HCT116 (cell line): ENCODE measurements around the gene PTGER1. TPM values are rescaled to one million over a fixed set of nuclear protein-coding genes. Genes with fewer than 3 reads are reported as not detected.

Experiments used
- ATAC-seq: fragments of 200-7000 bp; cut with Tn5 transposase; 2 replicates; pipeline ENCODE4 v1.9.1; 2020; ENCODE audit warnings: mild to moderate bottlenecking, moderate library complexity
- BruUV-seq: library from RNA; stranded (reverse); fragments of 400-500 nt; replicated peaks from 2 replicates; lab custom pipeline; 2021; lab: Mats Ljungman, UMichigan
- CTCF ChIA-PET: fragments of 300-600 bp; sonication (Branson Sonifier 250); formaldehyde crosslinking; loops from one replicate; lab custom pipeline; 2021; ENCODE audit warnings: antibody characterized with exemption; lab: Charles Lee
- POLR2A ChIA-PET: fragments of 300-600, 350-600 bp; sonication (Branson Sonifier 250); formaldehyde crosslinking; loops from one replicate; lab custom pipeline; 2021; ENCODE audit warnings: antibody characterized with exemption; lab: Charles Lee
- RAD21 ChIA-PET, 2 experiments: fragments of 300-600 bp; sonication (Branson Sonifier 250); formaldehyde crosslinking; loops; one replicate each; lab custom pipeline; 2023; ENCODE audit warnings: low total read pairs in 2 of 2; ENCODE audit not compliant: uncharacterized antibody in 2 of 2, unreplicated experiment in 2 of 2, low non-redundant PET in 1 of 2; lab: Charles Lee
- DNase-seq: peaks from one replicate; pipeline ENCODE4 v3.0.0-alpha.2; 2010; ENCODE audit warnings: low read depth, low spot score
- H2AFZ ChIP-seq: fragments of 200-600 bp; shearing (Covaris generic), sonication (generic); 2 replicates; pipeline ENCODE4 v1.6.1; 2017; ENCODE audit warnings: low read depth, mixed run types, mixed read lengths, antibody characterized with exemption, low read length; ENCODE audit not compliant: poor library complexity, severe bottlenecking
- H3K27ac ChIP-seq: 2 replicates; pipeline ENCODE4 v1.5.1; 2012; ENCODE audit warnings: low read depth, low read length
- H3K27me3 ChIP-seq: fragments of 200-600 bp; sonication (generic); 2 replicates; pipeline ENCODE4 v1.6.1; 2016; ENCODE audit warnings: mixed run types, low read length, mixed read lengths; ENCODE audit not compliant: insufficient read depth
- H3K36me3 ChIP-seq, 2 experiments: fragments of 200-500 bp in 1 of 2; fragments of 200-600 bp in 1 of 2; sonication (Bioruptor generic) in 1 of 2; sonication (generic) in 1 of 2; 2 replicates each; pipeline versions ENCODE4 v1.5.1 to v1.6.1; 2014 to 2016; ENCODE audit warnings: low read length in 2 of 2, inconsistent platforms in 1 of 2, mixed read lengths in 1 of 2, mixed run types in 1 of 2; ENCODE audit not compliant: insufficient read depth in 2 of 2, control insufficient read depth in 1 of 2
- H3K4me1 ChIP-seq, 2 experiments: fragments of 200-600 bp in 1 of 2; sonication (generic) in 1 of 2; 2 replicates each; pipeline versions ENCODE4 v1.5.1 to v1.6.1; 2012 to 2017; ENCODE audit warnings: low read length in 2 of 2, inconsistent platforms in 1 of 2, mild to moderate bottlenecking in 1 of 2, mixed read lengths in 1 of 2, mixed run types in 1 of 2, moderate library complexity in 1 of 2; ENCODE audit not compliant: insufficient read depth in 2 of 2, control insufficient read depth in 1 of 2
- H3K4me2 ChIP-seq: fragments of 200-600 bp; sonication (generic); 2 replicates; pipeline ENCODE4 v1.6.1; 2017; ENCODE audit warnings: mixed run types, low read length, mixed read lengths
- H3K4me3 ChIP-seq, 2 experiments: fragments of 200-600 bp in 1 of 2; sonication (generic) in 1 of 2; replicated peaks in 1 of 2; 2 replicates each; pipeline ENCODE4 v1.5.1; 2011 to 2016; ENCODE audit warnings: low read length in 2 of 2, control low read depth in 1 of 2, low read depth in 1 of 2, mild to moderate bottlenecking in 1 of 2, mixed read lengths in 1 of 2, mixed run types in 1 of 2
- H3K79me2 ChIP-seq: fragments of 200-600 bp; sonication (generic); 2 replicates; pipeline ENCODE4 v1.6.1; 2017; ENCODE audit warnings: mild to moderate bottlenecking, mixed run types, low read length, moderate library complexity, mixed read lengths; ENCODE audit not compliant: insufficient read depth
- H3K9ac ChIP-seq: fragments of 200-600 bp; sonication (generic); 2 replicates; pipeline ENCODE4 v1.6.1; 2016; ENCODE audit warnings: low read length, mixed read lengths
- H3K9me2 ChIP-seq: fragments of 200-600 bp; sonication (generic), shearing (Covaris generic); 2 replicates; pipeline ENCODE4 v1.6.1; 2017; ENCODE audit warnings: mixed run types, mild to moderate bottlenecking, moderate library complexity; ENCODE audit not compliant: insufficient read depth
- H3K9me3 ChIP-seq, 2 experiments: fragments of 200-500 bp in 1 of 2; fragments of 200-600 bp in 1 of 2; sonication (Bioruptor generic) in 1 of 2; sonication (generic) in 1 of 2; 2 replicates each; pipeline ENCODE4 v1.6.1; 2014 to 2017; ENCODE audit warnings: low read length in 2 of 2, mixed read lengths in 2 of 2, inconsistent platforms in 1 of 2, low read depth in 1 of 2, mild to moderate bottlenecking in 1 of 2, mixed run types in 1 of 2, moderate library complexity in 1 of 2; ENCODE audit not compliant: control insufficient read depth in 1 of 2, insufficient read depth in 1 of 2
- H4K20me1 ChIP-seq: fragments of 200-600 bp; sonication (generic), shearing (Covaris generic); 2 replicates; pipeline ENCODE4 v1.6.1; 2017; ENCODE audit warnings: mixed run types, mild to moderate bottlenecking, moderate library complexity; ENCODE audit not compliant: insufficient read depth
- EGR1 ChIP-seq: IDR thresholded peaks from 2 replicates; pipeline ENCODE4 v1.6.1; 2012; ENCODE audit warnings: low read depth
- POLR2AphosphoS5 ChIP-seq: IDR thresholded peaks from 2 replicates; pipeline ENCODE4 v1.6.1; 2011; ENCODE audit warnings: mild to moderate bottlenecking, low read depth, low read length, moderate library complexity
- SIN3A ChIP-seq: IDR thresholded peaks from 2 replicates; pipeline ENCODE4 v1.6.1; 2012; ENCODE audit warnings: low read depth
- SP1 ChIP-seq: IDR thresholded peaks from 2 replicates; pipeline ENCODE4 v1.6.1; 2012; ENCODE audit warnings: low read depth
- TCF7L2 ChIP-seq: IDR thresholded peaks from 2 replicates; pipeline ENCODE4 v1.7.0; 2011; ENCODE audit warnings: borderline replicate concordance, inconsistent platforms; ENCODE audit not compliant: insufficient read depth, insufficient read length; ENCODE audit errors: extremely low read depth
- ZBTB33 ChIP-seq: IDR thresholded peaks from 2 replicates; pipeline ENCODE4 v1.6.1; 2011; ENCODE audit warnings: mild to moderate bottlenecking, low read length, moderate library complexity; ENCODE audit not compliant: insufficient replicate concordance; ENCODE audit errors: extremely low read depth
- ZFX ChIP-seq: fragments of 450-650 bp; IDR thresholded peaks from 2 replicates; pipeline ENCODE4 v1.6.1; 2017
- ZNF274 ChIP-seq: fragments of 200-500 bp; sonication (Bioruptor generic); IDR thresholded peaks from 2 replicates; pipeline ENCODE4 v1.6.1; 2014; ENCODE audit warnings: mild to moderate bottlenecking, low read depth, low read length, inconsistent platforms
- intact Hi-C: fragments of 100-400 bp; cut with micrococcal nuclease; formaldehyde crosslinking; loops from 2 replicates; pipeline ENCODE4 v1.10.0; 2022
- total RNA-seq: library from RNA; stranded (reverse); gene quantifications from one replicate; pipeline ENCODE4 v1.2.1, GENCODE V29; 2021; ENCODE audit not compliant: unreplicated experiment
- TF ChIP-seq, protein P1 (sequence below): IDR thresholded peaks from 2 replicates; pipeline ENCODE4 v1.6.1; 2012

PTGER1 gene
- total RNA-seq, 1 experiment from 2014 or later = 1.1 TPM

DNA sequence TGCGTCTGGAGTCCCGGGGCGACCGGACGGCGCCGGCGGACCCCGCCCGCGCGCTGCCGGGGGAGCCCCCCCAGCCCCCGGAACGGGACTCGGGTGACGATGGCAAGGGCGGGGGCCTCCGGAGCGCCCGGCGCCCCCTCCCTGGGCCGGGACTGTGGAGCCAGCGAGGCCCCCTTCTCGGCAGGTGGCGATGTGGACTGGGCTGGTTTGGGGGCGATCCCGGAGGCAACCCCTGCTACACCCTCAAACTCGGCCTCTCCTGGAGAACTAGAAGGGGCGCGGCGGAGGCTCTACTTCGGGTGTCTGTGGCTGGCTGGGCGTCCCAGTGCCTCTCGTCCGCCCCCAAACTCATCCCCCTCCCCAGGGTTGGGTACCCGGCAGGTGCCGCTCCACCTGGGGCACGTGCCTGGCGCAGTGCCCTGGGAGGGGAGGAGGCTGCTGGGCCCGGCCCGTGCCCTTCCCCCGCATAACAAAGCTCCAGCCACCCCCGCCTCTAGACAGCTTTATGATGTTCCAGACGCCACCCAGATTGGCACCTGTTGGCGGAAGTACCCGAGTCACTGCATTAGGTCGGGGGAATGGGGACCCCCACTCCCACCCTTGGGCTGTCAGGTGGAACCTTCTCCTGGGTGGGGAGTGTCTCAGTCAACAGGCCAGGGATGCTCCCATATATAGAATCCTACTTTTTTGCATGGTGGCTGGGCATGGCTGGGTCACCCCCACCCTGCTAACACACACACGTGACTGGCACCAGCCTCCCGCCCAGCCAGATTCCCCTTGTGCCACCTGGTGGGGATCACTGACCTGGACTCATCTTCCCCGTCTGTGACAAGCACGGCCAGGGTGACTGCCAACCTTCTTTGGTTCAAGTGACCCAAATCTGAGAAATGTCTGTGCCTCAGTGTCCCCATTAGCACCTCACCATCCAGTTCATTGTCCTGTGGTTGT, 41.3 kb downstream of the PTGER1 start:
- ChIA-PET RAD21 (no interaction called here), CTCF (no interaction called here), POLR2A (interaction anchor here (0.6 to 1.3 kb wide), 2 partner anchors 70 to 80 kb away, joined by 4 read pairs; no protein-coding TSS in a partner anchor)
- peak overlapping the region; percentile 99 for H3K4me2 ChIP-seq
- TF ChIP-seq SIN3A (peak; percentile 59; the same call in 1 of the 2 replicates), POLR2AphosphoS5 (peak; percentile 46), SP1 (no peak), ZNF274 (no peak), TCF7L2 (peak; percentile 11), EGR1 (peak; percentile 83), ZBTB33 (no peak), ZFX (peak; percentile 70; the same call in 1 of the 2 replicates)
- TF ChIP-seq, protein P1, sequence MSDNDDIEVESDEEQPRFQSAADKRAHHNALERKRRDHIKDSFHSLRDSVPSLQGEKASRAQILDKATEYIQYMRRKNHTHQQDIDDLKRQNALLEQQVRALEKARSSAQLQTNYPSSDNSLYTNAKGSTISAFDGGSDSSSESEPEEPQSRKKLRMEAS = peak; percentile 69
- no TSS peak for BruUV-seq
- ATAC-seq (peak; percentile 49), DNase-seq (no peak)
- peak overlapping the region; percentile 95 for H3K27ac ChIP-seq
- intact Hi-C loops = loop anchor here (10.0 kb wide), 1 partner anchor 51 kb away; no protein-coding TSS in a partner anchor
- peak overlapping the region; percentile 80 for H3K9ac ChIP-seq
- no peaks in the 10 kb centered on the region for H4K20me1 ChIP-seq
- peaks cover 47% of the 10 kb centered on the region for H3K79me2 ChIP-seq
- no peaks in the 10 kb centered on the region for H3K27me3 ChIP-seq
- H3K36me3 ChIP-seq = no peaks in the 10 kb centered on the region
- peaks cover 21 to 41% of the 10 kb centered on the region in 2 experiments for H3K4me1 ChIP-seq
- H3K9me3 ChIP-seq = no peaks in the 10 kb centered on the region
- no peaks in the 10 kb centered on the region for H3K9me2 ChIP-seq
- H2AFZ ChIP-seq = no peak overlapping the region
- H3K4me3 ChIP-seq = peak overlapping the region; percentile 75 to 79
